Neural cell (in vitro differentiated cells): ENCODE results near the gene PRAF2. TPM values are rescaled to one million over a fixed set of nuclear protein-coding genes. Genes with fewer than 3 reads are reported as not detected.

Experiments used
- H2AFZ ChIP-seq: fragments of 200-600, 300-800 bp; sonication (generic), shearing (Covaris generic); 2 replicates; pipeline ENCODE4 v1.6.0; 2014; ENCODE audit warnings: low read depth, mild to moderate bottlenecking, antibody characterized with exemption, low read length, moderate library complexity
- H3F3A ChIP-seq: fragments of 200-600 bp; shearing (Covaris generic); 2 replicates; pipeline ENCODE4 v1.6.1; 2016; ENCODE audit warnings: mild to moderate bottlenecking, moderate library complexity, mixed read lengths, antibody characterized with exemption, low read length; ENCODE audit not compliant: insufficient read depth, poor library complexity, severe bottlenecking
- H3K27ac ChIP-seq: fragments of 200-600, 300-800 bp; sonication (generic), shearing (Covaris generic); 2 replicates; pipeline ENCODE4 v1.5.1; 2014; ENCODE audit warnings: mild to moderate bottlenecking, low read length, moderate library complexity
- H3K27me3 ChIP-seq: fragments of 300-800, 200-600 bp; sonication (generic), shearing (Covaris generic); 2 replicates; pipeline ENCODE4 v1.6.0; 2014; ENCODE audit warnings: mild to moderate bottlenecking, low read depth, low read length, moderate library complexity; ENCODE audit not compliant: insufficient read depth
- H3K36me3 ChIP-seq: fragments of 300-800, 200-600 bp; sonication (generic), shearing (Covaris generic); 2 replicates; pipeline ENCODE4 v1.5.1; 2014; ENCODE audit warnings: mild to moderate bottlenecking, antibody characterized with exemption, low read length, moderate library complexity; ENCODE audit not compliant: insufficient read depth
- H3K4me2 ChIP-seq: fragments of 300-800, 200-600 bp; sonication (generic), shearing (Covaris generic); 2 replicates; pipeline ENCODE4 v1.6.0; 2014; ENCODE audit warnings: mild to moderate bottlenecking, low read length
- H3K4me3 ChIP-seq: fragments of 300-800, 200-600 bp; sonication (generic), shearing (Covaris generic); 2 replicates; pipeline ENCODE4 v1.5.1; 2014; ENCODE audit warnings: mild to moderate bottlenecking, low read length, moderate library complexity
- H3K79me2 ChIP-seq: fragments of 200-600 bp; shearing (Covaris generic); replicated peaks from 2 replicates; pipeline ENCODE4 v1.6.0; 2014; ENCODE audit warnings: mild to moderate bottlenecking, low read length, moderate library complexity; ENCODE audit not compliant: insufficient read depth
- H3K9ac ChIP-seq: fragments of 300-800, 200-600 bp; sonication (generic), shearing (Covaris generic); 2 replicates; pipeline ENCODE4 v1.6.1; 2016; ENCODE audit warnings: mild to moderate bottlenecking, low read length, mixed read lengths
- H3K9me2 ChIP-seq: fragments of 200-600 bp; shearing (Covaris generic); 2 replicates; pipeline ENCODE4 v1.6.1; 2016; ENCODE audit warnings: mild to moderate bottlenecking, low read length, mixed read lengths; ENCODE audit not compliant: insufficient read depth
- H3K9me3 ChIP-seq: fragments of 200-600, 300-800 bp; sonication (generic), shearing (Covaris generic); 2 replicates; pipeline ENCODE4 v1.6.1; 2016; ENCODE audit warnings: mild to moderate bottlenecking, mixed run types, low read length, moderate library complexity, mixed read lengths
- H4K20me1 ChIP-seq: fragments of 200-600 bp; shearing (Covaris generic); 2 replicates; pipeline ENCODE4 v1.6.1; 2016; ENCODE audit warnings: mild to moderate bottlenecking, mixed run types; ENCODE audit not compliant: insufficient read depth
- EP300 ChIP-seq: fragments of 450-650 bp; conservative IDR thresholded peaks from 2 replicates; pipeline ENCODE4 v1.6.1; 2014; ENCODE audit warnings: antibody characterized with exemption, mild to moderate bottlenecking, moderate library complexity; ENCODE audit not compliant: poor library complexity, severe bottlenecking
- EZH2 ChIP-seq: fragments of 200-600, 300-800 bp; shearing (Covaris generic), sonication (generic); IDR thresholded peaks from 2 replicates; pipeline ENCODE4 v1.6.1; 2014; ENCODE audit warnings: antibody characterized with exemption, low read length, borderline replicate concordance, mild to moderate bottlenecking; ENCODE audit not compliant: insufficient read depth, poor library complexity, severe bottlenecking
- MXI1 ChIP-seq: fragments of 450-650 bp; conservative IDR thresholded peaks from 2 replicates; pipeline ENCODE4 v1.6.1; 2014; ENCODE audit warnings: antibody characterized with exemption, mild to moderate bottlenecking; ENCODE audit not compliant: poor library complexity, severe bottlenecking
- POLR2AphosphoS5 ChIP-seq: IDR thresholded peaks from 2 replicates; pipeline ENCODE4 v1.6.1; 2012
- RAD21 ChIP-seq: fragments of 450-650 bp; conservative IDR thresholded peaks from 2 replicates; pipeline ENCODE4 v1.6.1; 2014; ENCODE audit warnings: antibody characterized with exemption, mild to moderate bottlenecking, moderate library complexity
- SMC3 ChIP-seq: fragments of 450-650 bp; conservative IDR thresholded peaks from 2 replicates; pipeline ENCODE4 v1.6.1; 2014; ENCODE audit warnings: antibody characterized with exemption, mild to moderate bottlenecking, moderate library complexity; ENCODE audit not compliant: poor library complexity
- TAF1 ChIP-seq: IDR thresholded peaks from 2 replicates; pipeline ENCODE4 v1.6.1; 2012; ENCODE audit warnings: low read depth
- polyA plus RNA-seq: library from polyadenylated mRNA; depleted of rRNA; stranded (reverse); fragments of >200 nt; gene quantifications from 2 replicates; pipeline ENCODE4 v1.2.3, GENCODE V29; 2014
- TF ChIP-seq, protein P1 (sequence below): fragments of 450-650 bp; IDR thresholded peaks from 2 replicates; pipeline ENCODE4 v1.5.1; 2014; ENCODE audit warnings: antibody characterized with exemption, mild to moderate bottlenecking, moderate library complexity; ENCODE audit not compliant: poor library complexity, severe bottlenecking
- TF ChIP-seq, protein P2 (sequence below): IDR thresholded peaks from 2 replicates; pipeline ENCODE4 v1.6.1; 2012; ENCODE audit warnings: borderline replicate concordance

The PRAF2 gene
- polyA plus RNA-seq, 1 donor from 2014 or later = 7.3 TPM

- Histone ChIP-seq H3K9ac (no peak overlapping the region), H3F3A (no peaks in the 10 kb centered on the region), H3K79me2 (peaks cover 5% of the 10 kb centered on the region), H3K36me3 (no peaks in the 10 kb centered on the region), H3K9me3 (no peaks in the 10 kb centered on the region), H3K27ac (no peak overlapping the region), H2AFZ (no peak overlapping the region), H3K4me2 (no peak overlapping the region), H3K9me2 (no peaks in the 10 kb centered on the region), H4K20me1 (no peaks in the 10 kb centered on the region), H3K27me3 (no peaks in the 10 kb centered on the region), H3K4me3 (no peak overlapping the region)
- TF ChIP-seq TAF1 (no peak), SMC3 (no peak), RAD21 (no peak)
Measured at GRCh38 chrX:49120091-49120490, 46.3 kb upstream of the PRAF2 start.

DNA sequence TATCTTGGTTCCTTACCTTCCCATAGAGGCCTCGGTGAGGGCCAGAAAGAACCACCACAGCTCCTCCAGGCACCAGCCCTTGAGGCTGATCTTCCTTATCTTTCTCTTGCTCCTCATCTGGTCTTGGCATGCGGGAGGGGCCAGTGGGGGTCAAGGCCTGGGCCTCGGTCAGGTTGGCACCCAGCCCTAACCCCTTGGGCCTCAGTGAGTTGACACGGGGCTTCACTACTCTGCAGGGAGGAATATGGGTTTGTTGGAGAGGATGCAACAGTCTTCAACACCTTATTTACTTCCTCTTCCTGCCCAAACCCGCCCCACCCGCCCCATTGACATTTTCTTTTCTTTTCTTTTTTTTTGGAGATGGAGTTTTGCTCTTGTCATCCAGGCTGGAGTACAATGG, 43.8 kb upstream of the PRAF2 start:
- no peaks in the 10 kb centered on the region for H3K27me3 ChIP-seq
- no peaks in the 10 kb centered on the region for H3K9me2 ChIP-seq
- no peaks in the 10 kb centered on the region for H3K9me3 ChIP-seq
- H3K9ac ChIP-seq = no peak overlapping the region
- H3K27ac ChIP-seq = no peak overlapping the region
- H3K4me3 ChIP-seq = no peak overlapping the region
- H3K4me2 ChIP-seq = no peak overlapping the region
- no peaks in the 10 kb centered on the region for H4K20me1 ChIP-seq
- no peaks in the 10 kb centered on the region for H3F3A ChIP-seq
- H3K36me3 ChIP-seq = no peaks in the 10 kb centered on the region
- H3K79me2 ChIP-seq = no peaks in the 10 kb centered on the region
- TF ChIP-seq SMC3 = no peak
- TF ChIP-seq, protein P1, sequence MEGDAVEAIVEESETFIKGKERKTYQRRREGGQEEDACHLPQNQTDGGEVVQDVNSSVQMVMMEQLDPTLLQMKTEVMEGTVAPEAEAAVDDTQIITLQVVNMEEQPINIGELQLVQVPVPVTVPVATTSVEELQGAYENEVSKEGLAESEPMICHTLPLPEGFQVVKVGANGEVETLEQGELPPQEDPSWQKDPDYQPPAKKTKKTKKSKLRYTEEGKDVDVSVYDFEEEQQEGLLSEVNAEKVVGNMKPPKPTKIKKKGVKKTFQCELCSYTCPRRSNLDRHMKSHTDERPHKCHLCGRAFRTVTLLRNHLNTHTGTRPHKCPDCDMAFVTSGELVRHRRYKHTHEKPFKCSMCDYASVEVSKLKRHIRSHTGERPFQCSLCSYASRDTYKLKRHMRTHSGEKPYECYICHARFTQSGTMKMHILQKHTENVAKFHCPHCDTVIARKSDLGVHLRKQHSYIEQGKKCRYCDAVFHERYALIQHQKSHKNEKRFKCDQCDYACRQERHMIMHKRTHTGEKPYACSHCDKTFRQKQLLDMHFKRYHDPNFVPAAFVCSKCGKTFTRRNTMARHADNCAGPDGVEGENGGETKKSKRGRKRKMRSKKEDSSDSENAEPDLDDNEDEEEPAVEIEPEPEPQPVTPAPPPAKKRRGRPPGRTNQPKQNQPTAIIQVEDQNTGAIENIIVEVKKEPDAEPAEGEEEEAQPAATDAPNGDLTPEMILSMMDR = no peak
- no peak for TF ChIP-seq EZH2
- TF ChIP-seq RAD21 = no peak
- no peak for TF ChIP-seq EP300
- no peak for TF ChIP-seq TAF1
- TF ChIP-seq, protein P2, sequence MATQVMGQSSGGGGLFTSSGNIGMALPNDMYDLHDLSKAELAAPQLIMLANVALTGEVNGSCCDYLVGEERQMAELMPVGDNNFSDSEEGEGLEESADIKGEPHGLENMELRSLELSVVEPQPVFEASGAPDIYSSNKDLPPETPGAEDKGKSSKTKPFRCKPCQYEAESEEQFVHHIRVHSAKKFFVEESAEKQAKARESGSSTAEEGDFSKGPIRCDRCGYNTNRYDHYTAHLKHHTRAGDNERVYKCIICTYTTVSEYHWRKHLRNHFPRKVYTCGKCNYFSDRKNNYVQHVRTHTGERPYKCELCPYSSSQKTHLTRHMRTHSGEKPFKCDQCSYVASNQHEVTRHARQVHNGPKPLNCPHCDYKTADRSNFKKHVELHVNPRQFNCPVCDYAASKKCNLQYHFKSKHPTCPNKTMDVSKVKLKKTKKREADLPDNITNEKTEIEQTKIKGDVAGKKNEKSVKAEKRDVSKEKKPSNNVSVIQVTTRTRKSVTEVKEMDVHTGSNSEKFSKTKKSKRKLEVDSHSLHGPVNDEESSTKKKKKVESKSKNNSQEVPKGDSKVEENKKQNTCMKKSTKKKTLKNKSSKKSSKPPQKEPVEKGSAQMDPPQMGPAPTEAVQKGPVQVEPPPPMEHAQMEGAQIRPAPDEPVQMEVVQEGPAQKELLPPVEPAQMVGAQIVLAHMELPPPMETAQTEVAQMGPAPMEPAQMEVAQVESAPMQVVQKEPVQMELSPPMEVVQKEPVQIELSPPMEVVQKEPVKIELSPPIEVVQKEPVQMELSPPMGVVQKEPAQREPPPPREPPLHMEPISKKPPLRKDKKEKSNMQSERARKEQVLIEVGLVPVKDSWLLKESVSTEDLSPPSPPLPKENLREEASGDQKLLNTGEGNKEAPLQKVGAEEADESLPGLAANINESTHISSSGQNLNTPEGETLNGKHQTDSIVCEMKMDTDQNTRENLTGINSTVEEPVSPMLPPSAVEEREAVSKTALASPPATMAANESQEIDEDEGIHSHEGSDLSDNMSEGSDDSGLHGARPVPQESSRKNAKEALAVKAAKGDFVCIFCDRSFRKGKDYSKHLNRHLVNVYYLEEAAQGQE = no peak
- TF ChIP-seq POLR2AphosphoS5 = no peak
- no peak for TF ChIP-seq MXI1
- no peak overlapping the region for H2AFZ ChIP-seq

DNA sequence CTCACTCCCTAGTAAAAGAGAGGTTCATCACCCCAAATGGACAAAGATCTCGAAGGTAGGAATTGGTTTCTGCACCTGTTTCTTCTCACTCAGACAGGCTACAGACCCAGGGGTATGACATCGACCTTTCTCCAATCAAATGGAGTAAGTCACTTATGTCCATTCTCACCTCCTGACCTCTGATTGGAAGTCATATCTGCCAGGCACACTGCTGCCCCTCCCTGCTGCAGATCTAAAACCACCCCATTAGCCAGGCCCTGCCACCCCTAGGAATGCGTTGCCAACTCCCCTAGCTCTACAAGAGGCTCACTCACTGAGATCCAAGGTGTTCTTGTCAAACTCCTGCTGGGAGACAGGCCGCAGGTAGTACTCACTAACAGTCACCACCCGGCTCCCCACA, 42.9 kb upstream of the PRAF2 start:
- Histone ChIP-seq H3F3A (no peaks in the 10 kb centered on the region), H3K36me3 (no peaks in the 10 kb centered on the region), H3K9ac (no peak overlapping the region), H3K9me2 (no peaks in the 10 kb centered on the region), H3K27me3 (no peaks in the 10 kb centered on the region), H2AFZ (no peak overlapping the region), H3K27ac (no peak overlapping the region), H3K4me3 (no peak overlapping the region), H4K20me1 (no peaks in the 10 kb centered on the region), H3K4me2 (no peak overlapping the region), H3K9me3 (no peaks in the 10 kb centered on the region), H3K79me2 (no peaks in the 10 kb centered on the region)
- TF ChIP-seq, protein P2 = no peak
- TF ChIP-seq MXI1 = no peak
